ENCODE results near the gene RASSF5.
"Not testable (repeated sequence)": the region's sequence is repeated elsewhere in the genome, so short reads cannot be mapped to it uniquely, and the experiment has no call there.

Gene RASSF5

DNA sequence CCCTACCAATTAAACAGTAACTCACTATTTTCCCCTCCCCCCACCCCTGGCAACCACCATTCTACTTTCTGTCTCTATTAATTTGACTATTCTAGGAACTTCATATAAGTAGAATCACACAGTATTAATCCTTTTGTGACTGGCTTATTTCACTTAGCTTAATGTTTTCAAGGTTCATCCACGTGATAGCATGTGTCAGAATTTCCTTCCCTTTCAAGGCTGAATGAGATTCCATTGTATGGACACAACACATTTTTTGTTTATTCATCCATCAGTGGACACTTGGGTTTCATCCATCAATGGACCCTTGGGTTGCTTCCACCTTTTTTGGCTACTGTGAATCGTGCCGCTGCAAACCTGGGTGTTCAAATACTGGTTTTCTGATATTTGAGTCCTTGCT is 63.2 kb downstream of the RASSF5 start:
- DNase-seq (ENCODE audit: low spot score) = no peak

DNA sequence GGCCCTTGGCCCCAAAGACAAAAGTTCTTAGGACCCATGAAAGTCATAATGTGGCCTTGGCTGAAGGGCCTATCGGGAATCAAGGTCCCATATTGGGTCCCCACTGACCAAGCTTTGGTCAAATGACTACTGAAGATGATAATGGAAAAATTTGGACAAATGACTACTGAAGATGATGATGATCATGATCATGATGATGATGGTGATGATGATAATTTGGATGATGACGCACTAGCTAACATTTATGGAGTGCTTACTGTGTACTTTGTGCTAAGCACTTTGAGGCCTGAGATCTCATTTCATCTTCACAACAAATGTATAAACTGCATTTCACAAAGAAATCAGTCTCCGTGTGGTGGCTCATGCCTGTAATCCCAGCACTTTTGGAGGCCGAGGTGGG is 65.5 kb downstream of the RASSF5 start:
- DNase-seq (ENCODE audit: low spot score) = no peak

DNA sequence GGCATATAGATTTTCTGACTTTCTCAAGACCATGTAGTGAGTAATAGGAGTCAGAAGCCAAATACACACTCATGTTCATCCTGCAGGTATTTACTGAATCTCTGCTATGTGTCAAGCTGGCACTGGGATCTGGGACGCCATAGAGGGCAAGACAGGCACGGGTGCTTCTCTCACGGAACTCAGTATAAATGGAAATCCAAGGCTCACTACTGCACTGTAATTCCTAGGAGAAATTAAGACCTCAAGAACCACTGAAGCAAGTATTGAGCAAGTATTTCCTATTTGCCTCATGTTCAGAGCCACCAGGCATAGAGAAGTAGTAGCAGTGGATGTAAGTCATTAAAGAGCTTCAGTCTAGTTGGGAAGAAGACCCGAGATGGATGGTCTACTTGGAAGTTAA is 66.0 kb downstream of the RASSF5 start:
- no peak for DNase-seq (ENCODE audit: low spot score)

DNA sequence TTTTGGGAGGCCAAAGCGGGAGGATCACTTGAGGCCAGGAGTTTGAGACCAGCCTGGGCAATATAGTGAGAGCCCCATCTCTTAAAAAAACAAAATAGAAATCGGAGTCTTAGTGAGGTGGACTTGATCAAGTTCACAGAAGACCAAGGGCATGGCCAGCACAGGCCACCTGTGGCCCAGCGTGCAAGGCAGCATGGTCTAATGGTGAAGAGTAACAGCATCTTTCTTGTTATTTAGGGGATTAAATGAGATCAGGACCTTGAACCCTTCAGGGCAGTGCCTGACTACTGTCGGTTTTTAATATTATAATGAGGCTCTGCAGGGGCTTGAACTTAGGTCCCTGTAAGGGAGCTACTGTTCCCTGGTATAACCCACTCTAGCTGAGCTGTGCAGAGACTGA is 66.4 kb downstream of the RASSF5 start:
- DNase-seq (ENCODE audit: low spot score) = no peak

DNA sequence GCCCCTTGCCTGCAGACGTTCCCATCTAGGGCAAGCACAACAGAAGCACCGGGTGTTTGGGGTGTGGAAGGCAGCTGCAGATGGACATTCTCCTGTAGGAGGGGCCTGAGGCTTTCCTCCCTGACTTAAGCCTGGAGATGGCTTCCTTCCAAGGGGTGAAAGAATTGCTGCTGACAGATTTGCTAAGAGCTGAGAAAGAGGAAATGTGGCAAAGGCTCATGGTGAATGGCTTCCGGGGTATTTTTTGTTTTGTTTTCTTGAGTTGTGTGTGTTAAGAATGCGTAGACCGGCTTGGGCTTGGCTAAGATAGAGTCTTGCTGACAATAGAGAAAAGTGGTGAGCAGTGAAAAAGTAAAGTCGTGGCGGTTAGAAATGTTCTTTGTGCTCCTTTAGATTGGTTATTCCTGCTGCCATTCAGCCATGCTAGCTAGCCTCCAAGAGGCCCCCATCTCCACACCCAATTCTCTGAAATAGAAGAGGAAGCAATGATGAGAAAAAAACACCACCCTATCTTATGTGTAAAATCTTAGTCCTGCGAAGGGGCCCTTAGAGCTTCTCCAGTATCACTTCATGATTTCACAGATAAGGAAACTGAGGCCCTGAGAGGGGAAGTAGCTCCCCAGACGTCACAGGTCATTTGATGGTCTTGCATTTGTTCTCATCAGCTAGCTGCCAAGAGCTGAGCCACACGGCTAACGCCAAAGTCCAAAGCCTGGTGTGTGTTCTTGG is 68.0 kb downstream of the RASSF5 start:
- peak; percentile 4 for DNase-seq (ENCODE audit: low spot score)

DNA sequence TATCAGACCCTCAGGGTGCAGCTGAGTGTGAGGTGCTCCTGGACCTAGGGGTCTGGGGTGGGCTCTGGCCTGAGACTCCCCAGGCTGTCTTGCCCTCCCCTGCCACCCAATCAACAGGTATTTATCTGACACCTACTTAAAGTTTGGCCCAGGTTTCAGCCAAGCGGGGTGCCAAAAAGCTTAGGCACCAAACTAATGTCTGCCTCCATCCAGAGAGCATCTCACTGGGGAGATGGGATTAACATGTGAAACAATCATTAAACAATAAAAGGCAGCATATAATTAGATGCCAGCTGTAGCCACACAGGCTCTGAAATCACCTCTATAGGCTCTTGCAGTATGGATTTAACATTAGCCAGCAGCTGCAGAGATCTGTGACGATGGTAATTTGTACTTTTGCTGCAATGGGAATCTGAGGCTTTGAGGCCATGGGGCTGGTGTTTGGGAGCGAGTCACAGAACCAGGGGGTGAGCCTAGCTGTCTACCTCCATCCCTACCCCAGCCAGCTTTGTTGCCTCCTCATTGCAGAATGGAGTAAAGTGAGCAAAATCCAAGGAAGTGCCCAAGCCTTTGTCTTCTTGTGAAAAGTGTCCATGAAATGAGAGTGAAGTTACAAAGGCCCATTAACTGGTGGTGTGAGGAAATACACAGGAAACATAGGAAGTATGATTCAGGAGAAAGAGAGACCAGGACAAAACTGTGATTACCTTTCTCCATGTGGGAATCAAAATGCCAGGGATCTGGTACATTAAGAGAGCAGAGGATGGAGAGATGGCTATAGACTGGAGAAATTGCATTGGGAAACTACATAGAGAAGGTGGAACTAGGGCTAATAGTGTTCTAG is 68.8 kb downstream of the RASSF5 start:
- no peak for DNase-seq (ENCODE audit: low spot score)

DNA sequence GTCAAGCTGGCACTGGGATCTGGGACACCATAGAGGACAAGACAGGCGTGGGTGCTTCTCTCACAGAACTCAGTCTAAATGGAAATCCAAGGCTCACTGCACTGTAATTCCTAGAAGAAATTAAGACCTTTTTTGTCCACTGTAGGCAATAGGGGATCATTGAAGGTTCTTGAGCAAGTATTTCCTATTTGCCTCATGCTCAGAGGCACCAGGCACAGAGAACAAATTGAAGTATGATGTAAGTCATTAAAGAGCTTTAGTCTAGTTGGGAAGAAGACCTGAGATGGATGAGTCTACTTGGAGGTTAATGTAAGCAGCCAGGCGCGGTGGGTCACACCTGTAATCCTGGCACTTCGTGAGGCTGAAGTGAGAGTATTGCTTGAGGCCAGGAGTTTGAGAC is 70.3 kb downstream of the RASSF5 start:
- no peak for DNase-seq (ENCODE audit: low spot score)

DNA sequence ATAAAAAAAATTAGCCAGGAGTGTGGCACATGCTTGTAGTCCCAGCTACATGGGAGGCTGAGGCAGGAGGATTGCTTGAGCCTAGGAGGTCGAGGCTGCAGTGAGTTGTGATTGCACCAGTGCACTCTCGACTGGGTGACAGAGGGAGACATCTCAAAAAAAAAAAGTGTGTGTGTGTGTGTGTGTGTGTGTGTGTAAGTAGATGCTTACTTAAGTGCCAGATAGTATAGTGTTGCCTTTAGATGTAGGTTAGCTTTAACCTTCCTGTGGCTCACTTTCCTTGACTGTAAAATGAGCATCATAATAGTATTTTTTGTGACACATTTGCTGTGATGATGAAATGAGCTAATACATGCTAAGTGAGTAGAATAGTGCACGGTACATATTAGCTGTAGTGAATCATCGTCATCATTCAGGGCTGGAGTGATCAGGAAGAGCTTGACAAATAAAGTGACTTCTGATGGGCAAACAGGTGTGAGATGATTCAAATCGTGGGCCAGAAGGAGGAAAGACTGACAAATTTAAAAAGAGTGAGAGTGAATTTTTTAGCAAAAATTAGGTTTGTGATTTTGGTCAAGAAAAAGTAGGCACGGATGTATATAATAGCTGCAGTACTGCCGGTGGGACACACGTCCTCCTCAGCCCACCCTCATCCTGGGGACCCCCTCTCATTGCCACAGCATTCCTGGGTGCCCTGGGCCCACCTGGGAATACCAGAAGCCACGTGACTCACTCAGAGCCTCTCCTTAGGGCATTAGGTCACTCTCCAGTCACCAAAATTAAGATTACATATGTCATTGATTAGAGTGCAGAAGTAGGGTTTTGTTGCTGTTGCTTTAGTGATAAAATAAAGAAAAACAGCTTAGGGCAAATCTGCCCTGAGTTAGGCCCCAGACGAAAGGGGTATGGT is 71.0 kb downstream of the RASSF5 start:
- no peak for DNase-seq (ENCODE audit: low spot score)

DNA sequence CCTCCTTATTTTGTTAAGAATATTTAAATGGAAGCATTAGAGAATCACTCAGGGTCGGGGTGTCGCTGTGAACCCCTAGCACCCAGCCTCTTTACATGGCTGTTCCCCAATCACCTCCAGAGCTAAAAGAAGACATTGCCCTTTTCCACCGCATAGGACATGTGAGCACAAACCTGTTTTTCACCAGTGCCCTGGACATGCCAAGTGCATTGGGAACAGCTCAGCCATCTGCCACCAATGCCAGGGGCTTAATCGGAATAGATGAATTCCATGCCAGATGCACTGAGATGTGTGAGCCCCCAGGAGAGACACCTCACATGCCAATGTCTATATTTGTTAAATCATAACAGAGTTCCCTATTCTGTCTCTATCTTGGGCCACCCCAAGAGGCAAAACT is 71.6 kb downstream of the RASSF5 start:
- DNase-seq (ENCODE audit: low spot score) = peak; percentile 10

DNA sequence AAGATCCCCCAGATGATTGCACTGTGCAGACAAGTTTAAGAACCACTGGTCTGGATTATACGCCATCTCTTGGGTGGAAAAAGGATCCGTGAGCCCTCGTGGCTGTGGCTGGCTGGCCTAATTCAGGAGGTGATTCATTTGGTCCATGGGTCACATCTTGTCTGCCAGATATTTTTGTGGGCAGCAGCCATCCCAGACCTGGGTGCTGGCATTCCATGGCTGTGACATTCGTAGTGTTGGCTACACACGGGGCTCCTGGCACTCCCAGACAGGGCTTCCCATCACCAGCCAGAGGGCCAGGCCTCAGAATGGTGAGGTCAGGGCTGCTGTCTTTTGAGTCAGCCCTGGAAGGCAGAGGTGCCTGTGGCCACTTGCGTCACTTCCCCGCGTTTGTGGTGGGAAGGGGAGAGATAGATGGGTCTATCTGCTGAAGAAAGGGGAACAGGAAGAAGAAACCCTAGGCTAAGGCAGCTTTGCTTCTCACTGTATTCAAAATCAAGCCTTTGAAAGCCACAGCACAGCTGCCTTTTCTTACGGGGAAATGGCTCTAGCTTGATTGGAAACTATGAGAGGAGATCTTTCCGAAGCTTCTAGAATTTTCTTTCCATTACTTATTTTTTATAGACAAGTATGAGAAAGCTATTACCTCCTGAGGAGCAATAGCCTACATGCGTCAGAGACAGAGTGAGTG is 72.6 kb downstream of the RASSF5 start:
- no peak for DNase-seq (ENCODE audit: low spot score)

DNA sequence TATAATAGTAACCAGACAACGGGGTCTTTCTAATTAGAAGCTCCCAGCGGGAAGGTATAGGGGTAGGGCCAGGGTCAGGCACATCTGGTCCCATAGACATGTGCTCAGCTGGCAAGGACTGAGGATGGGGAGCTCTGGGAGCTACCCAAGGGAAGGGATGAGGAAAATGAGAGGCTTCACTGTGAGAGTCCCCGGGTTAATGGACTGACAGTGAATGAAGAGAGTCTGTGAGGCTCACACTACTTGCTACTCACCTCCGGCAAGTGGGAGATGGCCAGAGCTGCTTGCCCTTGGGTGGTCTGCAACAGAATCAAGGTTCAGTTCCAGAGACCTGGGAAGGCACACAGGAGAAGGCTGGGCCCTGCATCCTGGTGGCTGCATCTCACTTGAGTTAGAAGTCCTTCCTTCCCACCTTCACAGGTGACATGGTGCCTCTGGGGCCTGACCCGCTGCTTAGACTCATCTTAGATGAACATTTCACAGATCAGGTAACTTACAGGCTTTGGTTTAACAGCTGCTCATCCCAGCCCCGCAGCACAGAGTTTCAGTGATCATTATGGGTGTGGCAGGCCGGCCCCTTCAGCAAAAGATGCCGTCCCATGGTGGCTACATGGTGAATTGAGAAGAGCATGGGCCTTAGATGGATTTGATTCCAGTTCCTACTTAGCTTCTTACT is 73.2 kb downstream of the RASSF5 start:
- no peak for DNase-seq (ENCODE audit: low spot score)

DNA sequence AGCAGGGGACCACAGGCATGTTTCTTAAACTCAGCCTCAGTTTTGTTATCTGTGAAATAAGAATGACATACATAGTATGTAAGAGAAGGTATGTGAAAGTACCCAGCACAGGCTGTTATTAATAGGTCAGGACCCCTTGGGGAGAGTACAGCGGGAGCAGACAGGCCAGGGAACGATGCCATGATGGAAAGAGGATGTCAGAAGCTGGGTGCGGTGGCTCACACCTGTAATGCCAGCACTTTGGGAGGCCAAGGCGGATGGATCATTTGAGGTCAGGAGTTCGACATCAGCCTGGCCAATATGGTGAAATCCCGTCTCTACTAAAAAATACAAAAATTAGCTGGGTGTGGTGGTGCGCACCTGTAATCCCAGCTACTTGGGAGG is 73.8 kb downstream of the RASSF5 start:
- DNase-seq (ENCODE audit: low spot score) = not testable (repeated sequence)

DNA sequence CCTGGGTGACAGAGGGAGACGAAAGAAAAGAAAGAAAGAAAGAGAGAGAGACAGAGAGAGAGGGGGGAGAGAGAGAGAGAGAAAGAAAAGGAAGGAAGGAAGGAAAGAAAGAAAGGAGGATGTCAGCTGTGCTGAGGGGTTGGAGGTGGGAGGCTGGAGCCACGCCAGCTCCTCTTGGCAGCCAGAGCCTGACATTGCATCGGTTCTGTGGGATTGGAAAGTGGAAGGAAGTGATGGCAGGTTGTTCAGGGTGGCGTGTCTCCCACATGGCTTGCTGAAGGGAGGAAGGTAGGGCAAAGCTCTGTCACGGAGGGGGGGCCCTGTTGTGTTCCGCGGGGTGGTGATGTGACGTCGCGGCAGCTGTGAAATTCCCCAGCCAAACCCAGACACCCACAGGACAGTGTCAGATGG is 74.2 kb downstream of the RASSF5 start:
- DNase-seq (ENCODE audit: low spot score) = no peak

DNA sequence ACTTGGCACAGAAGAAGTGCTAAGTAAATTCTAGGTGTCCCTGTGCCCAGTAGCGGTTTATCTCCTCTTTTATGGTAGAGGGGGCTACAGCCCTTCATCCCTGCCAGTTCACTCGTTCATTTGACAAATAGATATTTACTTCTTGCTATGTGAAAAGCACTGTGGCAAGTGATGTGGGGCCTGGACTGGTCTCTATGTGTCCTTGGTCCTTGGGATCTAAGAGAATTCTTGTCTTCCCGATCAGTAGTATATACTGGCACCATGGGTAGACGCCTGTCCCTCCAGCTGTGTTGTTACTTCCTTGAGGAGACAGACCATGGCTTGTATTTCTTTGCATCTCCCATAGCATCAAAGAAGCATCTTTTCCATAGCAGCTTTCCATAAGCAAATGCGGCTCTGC is 75.2 kb downstream of the RASSF5 start:
- no peak for DNase-seq (ENCODE audit: low spot score)

DNA sequence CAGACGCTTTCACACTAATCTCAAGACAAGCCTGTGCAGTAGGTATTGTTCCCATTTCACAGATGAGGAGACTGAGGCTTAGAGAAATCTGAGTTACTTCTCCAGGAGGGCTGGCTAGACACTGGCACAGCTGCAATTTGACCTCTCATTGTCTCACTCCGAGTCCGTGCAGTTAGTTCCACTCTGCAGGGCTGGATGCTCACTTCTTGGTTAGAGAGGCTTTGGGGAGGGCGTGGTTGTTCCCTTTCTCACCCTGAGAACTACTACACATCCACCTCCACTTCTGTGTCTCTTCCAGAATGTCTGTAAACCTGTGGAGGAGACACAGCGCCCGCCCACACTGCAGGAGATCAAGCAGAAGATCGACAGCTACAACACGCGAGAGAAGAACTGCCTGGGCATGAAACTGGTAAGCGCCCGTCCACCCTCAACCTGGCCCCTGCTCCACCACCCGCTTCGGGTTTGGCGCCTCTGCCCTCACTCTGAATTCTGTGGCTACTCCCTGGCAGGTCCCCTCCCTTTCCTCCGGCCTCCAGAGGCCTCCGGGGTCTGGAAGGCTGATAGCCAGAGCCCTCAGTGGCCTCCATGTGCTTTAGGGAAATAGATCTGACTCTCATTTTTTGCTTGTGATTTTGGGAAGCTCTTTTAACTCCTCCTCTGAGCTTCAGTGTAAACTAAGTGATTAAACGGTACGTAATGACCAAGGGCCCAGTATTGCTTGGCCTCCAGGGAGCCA is 75.8 kb downstream of the RASSF5 start:
- no peak for DNase-seq (ENCODE audit: low spot score)

DNA sequence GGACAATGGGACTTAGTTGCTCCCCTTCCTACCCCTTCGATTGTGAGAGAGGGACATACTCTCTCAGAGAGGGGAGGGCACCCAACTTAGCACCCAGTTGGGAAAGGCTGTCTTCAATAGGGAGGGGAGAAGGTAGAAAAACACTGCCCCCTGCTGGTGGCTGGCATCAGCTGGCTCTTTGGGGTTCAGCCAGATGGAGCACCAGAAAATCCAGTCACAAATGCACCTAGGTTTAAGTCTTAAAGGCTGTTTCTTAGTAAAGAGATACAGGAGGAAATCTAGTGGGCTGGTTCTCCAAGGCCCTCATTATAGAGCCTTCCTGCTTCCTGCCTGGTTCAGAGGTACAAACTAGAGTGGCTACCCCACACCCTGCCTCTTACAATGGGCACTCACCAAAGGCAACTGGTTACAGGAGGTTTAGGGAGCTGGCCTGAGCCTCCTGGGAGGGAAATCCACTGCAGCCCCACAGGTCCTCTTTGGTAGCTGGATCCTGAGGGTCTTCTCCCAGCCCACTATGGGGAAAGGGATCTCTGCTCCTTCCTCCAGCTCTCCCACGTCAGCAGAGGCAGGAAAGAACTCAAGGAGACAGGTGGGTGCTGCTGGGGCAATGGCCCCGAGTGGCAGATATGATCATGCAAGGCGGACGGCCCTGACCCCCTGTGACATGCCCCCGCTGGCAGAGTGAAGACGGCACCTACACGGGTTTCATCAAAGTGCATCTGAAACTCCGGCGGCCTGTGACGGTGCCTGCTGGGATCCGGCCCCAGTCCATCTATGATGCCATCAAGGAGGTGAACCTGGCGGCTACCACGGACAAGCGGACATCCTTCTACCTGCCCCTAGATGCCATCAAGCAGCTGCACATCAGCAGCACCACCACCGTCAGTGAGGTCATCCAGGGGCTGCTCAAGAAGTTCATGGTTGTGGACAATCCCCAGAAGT is 76.6 kb downstream of the RASSF5 start:
- DNase-seq (ENCODE audit: low spot score) = peak; percentile 75

DNA sequence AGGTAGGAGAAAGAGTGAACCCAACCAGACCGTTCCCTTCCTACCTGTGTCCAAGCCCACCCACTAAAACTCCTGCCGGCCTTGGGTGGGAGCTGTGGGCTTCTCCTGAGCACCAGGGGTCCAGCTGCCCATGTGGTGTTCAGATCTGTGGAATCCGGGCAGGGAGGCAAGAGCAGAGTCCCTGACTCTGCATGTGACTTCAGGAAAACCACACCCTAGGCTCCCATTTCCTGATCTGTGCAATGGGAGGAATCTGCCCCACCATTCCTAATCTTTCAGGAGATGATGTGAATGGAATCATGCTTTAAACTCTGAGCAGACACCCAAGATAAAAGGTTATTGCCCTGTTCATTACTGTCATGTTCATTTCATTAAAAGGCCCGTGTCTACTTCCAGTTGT is 77.4 kb downstream of the RASSF5 start:
- no peak for DNase-seq (ENCODE audit: low spot score)

DNA sequence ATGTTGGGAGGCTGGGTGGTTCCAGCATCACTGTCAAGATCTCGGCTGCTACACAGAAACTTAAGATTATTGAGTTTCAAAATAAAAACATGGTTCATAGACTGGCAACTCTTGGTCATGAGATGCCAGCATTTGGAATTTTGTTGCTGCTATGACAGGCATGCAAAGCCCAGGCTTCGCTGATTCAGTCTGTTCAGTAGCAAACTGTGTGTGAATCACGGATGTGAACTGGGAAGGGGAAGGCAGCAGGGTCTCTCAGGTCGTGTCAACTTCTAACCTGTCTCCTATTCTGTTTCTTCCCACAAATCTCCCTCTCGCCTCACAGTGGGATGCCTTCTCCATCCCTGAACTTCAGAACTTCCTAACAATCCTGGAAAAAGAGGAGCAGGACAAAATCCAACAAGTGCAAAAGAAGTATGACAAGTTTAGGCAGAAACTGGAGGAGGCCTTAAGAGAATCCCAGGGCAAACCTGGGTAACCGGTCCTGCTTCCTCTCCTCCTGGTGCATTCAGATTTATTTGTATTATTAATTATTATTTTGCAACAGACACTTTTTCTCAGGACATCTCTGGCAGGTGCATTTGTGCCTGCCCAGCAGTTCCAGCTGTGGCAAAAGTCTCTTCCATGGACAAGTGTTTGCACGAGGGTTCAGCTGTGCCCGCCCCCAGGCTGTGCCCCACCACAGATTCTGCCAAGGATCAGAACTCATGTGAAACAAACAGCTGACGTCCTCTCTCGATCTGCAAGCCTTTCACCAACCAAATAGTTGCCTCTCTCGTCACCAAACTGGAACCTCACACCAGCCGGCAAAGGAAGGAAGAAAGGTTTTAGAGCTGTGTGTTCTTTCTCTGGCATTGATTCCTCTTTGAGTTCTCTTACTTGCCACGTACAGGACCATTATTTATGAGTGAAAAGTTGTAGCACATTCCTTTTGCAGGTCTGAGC is 79.4 kb downstream of the RASSF5 start:
- DNase-seq (ENCODE audit: low spot score) = no peak

Data from cerebellar cortex (tissue), 1 donor.